HepG2 (cell line): ENCODE measurements around the gene ARHGEF16. TPM values are rescaled to one million over a fixed set of nuclear protein-coding genes. Genes with fewer than 3 reads are reported as not detected.

ENCODE experiments used
- ARHGAP35 ChIP-seq: sonication (generic); formaldehyde crosslinking; IDR thresholded peaks from 2 replicates; pipeline ENCODE4 v1.9.0; 2022; ENCODE audit warnings: mild to moderate bottlenecking, inconsistent platforms, moderate library complexity, missing genetic modification reagents, borderline replicate concordance
- ARNT ChIP-seq: fragments of 450-650 bp; IDR thresholded peaks from 2 replicates; pipeline ENCODE4 v1.6.1; 2017
- ARNT2 ChIP-seq: sonication (generic); formaldehyde crosslinking; IDR thresholded peaks from 2 replicates; pipeline ENCODE4 v1.8.0; 2022; ENCODE audit warnings: mild to moderate bottlenecking, low read depth, missing genetic modification reagents, moderate library complexity
- DPF2 ChIP-seq: sonication (generic); formaldehyde crosslinking; IDR thresholded peaks from 2 replicates; pipeline ENCODE4 v1.4.0; 2020; ENCODE audit warnings: mild to moderate bottlenecking, low read depth, missing genetic modification reagents, borderline replicate concordance
- MEIS2 ChIP-seq: sonication (generic); formaldehyde crosslinking; IDR thresholded peaks from 2 replicates; pipeline ENCODE4 v1.9.0; 2021; ENCODE audit warnings: mild to moderate bottlenecking, missing genetic modification reagents
- MLXIP ChIP-seq: sonication (generic); formaldehyde crosslinking; IDR thresholded peaks from 2 replicates; pipeline ENCODE4 v1.9.0; 2021; ENCODE audit warnings: missing genetic modification reagents, borderline replicate concordance
- PHF8 ChIP-seq: sonication (generic); formaldehyde crosslinking; IDR thresholded peaks from 2 replicates; pipeline ENCODE4 v1.5.0; 2020; ENCODE audit warnings: missing genetic modification reagents
- PTBP1 ChIP-seq: fragments of 200-400 bp; formaldehyde crosslinking; IDR thresholded peaks from 2 replicates; pipeline ENCODE4 v1.6.1; 2018; ENCODE audit warnings: low read length, low read depth; ENCODE audit not compliant: poor library complexity, severe bottlenecking
- TCF7L2 ChIP-seq: IDR thresholded peaks from 2 replicates; pipeline ENCODE4 v1.6.1; 2011; ENCODE audit warnings: mild to moderate bottlenecking, low read depth, low read length, moderate library complexity
- TRIM22 ChIP-seq: fragments of 450-650 bp; IDR thresholded peaks from 2 replicates; pipeline ENCODE4 v1.6.1; 2017
- ZFY ChIP-seq: sonication (generic); formaldehyde crosslinking; IDR thresholded peaks from 2 replicates; pipeline ENCODE4 v1.4.0; 2020; ENCODE audit warnings: missing genetic modification reagents
- ZNF136 ChIP-seq: sonication (generic); formaldehyde crosslinking; IDR thresholded peaks from 2 replicates; pipeline ENCODE4 v1.8.1; 2022; ENCODE audit warnings: low read depth, mild to moderate bottlenecking, moderate library complexity, missing genetic modification reagents
- ZNF205 ChIP-seq: IDR thresholded peaks from 2 replicates; pipeline ENCODE4 v1.6.1; 2018; ENCODE audit warnings: missing biosample characterization, missing genetic modification reagents
- ZNF234 ChIP-seq: sonication (generic); formaldehyde crosslinking; conservative IDR thresholded peaks from 2 replicates; pipeline ENCODE4 v1.5.1; 2020; ENCODE audit warnings: mild to moderate bottlenecking, missing genetic modification reagents
- ZNF432 ChIP-seq: sonication (generic); formaldehyde crosslinking; IDR thresholded peaks from 2 replicates; pipeline ENCODE4 v1.5.0; 2020; ENCODE audit warnings: missing genetic modification reagents, mild to moderate bottlenecking, borderline replicate concordance
- ZNF605 ChIP-seq: sonication (generic); formaldehyde crosslinking; IDR thresholded peaks from 2 replicates; pipeline ENCODE4 v1.8.0; 2022; ENCODE audit warnings: mild to moderate bottlenecking, missing genetic modification reagents
- ZNF7 ChIP-seq: IDR thresholded peaks from 2 replicates; pipeline ENCODE4 v1.6.1; 2016; ENCODE audit warnings: missing biosample characterization, missing genetic modification reagents
- ZNF773 ChIP-seq: sonication (generic); formaldehyde crosslinking; IDR thresholded peaks from 2 replicates; pipeline ENCODE4 v1.4.0; 2020; ENCODE audit warnings: missing genetic modification reagents, borderline replicate concordance
- ZNF782 ChIP-seq: sonication (generic); formaldehyde crosslinking; IDR thresholded peaks from 2 replicates; pipeline ENCODE4 v1.4.0; 2020; ENCODE audit warnings: missing genetic modification reagents, mild to moderate bottlenecking, borderline replicate concordance
- ZSCAN29 ChIP-seq: sonication (generic); formaldehyde crosslinking; conservative IDR thresholded peaks from 2 replicates; pipeline ENCODE4 v1.4.0; 2020; ENCODE audit warnings: mild to moderate bottlenecking, missing genetic modification reagents
- polyA plus RNA-seq, 8 experiments: library from polyadenylated mRNA; depleted of rRNA in 3 of 8; stranded (reverse) in 7 of 8; unstranded in 1 of 8; fragments of >200 nt; fragmentation: Illumina TruSeq in 4 of 8; extraction: Trizol in 4 of 8; gene quantifications; 2 replicates each; pipeline versions ENCODE4 v1.2.1 to v1.2.3, GENCODE V29; 2011 to 2016; ENCODE audit warnings: low read depth in 4 of 8, missing spikeins in 1 of 8, mixed read lengths in 1 of 8; ENCODE audit not compliant: insufficient read depth in 1 of 8
- total RNA-seq, 5 experiments: library from RNA; depleted of rRNA; stranded (reverse); fragments of >200 nt; fragmentation: Illumina TruSeq; extraction: Trizol; gene quantifications; 2 replicates each; pipeline ENCODE4 v1.2.3, GENCODE V29; 2016; ENCODE audit warnings: low read depth in 1 of 5
- TF ChIP-seq, protein P1 (sequence below), 2 experiments: sonication (generic) in 1 of 2; formaldehyde crosslinking in 1 of 2; IDR thresholded peaks; 2 replicates each; pipeline versions ENCODE4 v1.4.0 to v1.6.1; 2018 to 2020; ENCODE audit warnings: missing genetic modification reagents in 2 of 2, borderline replicate concordance in 1 of 2, low read depth in 1 of 2, mild to moderate bottlenecking in 1 of 2, missing biosample characterization in 1 of 2
- TF ChIP-seq, protein P2 (sequence below): sonication (generic); formaldehyde crosslinking; IDR thresholded peaks from 2 replicates; pipeline ENCODE4 v1.9.0; 2021; ENCODE audit warnings: missing genetic modification reagents, mild to moderate bottlenecking, borderline replicate concordance

The ARHGEF16 gene
- total and polyA plus RNA-seq, 2 of the 13 experiments (the other 11 are each of a cell fraction or from before 2014, with no cell fraction given): 20.3 to 39.9 TPM

- TF ChIP-seq, protein P1, sequence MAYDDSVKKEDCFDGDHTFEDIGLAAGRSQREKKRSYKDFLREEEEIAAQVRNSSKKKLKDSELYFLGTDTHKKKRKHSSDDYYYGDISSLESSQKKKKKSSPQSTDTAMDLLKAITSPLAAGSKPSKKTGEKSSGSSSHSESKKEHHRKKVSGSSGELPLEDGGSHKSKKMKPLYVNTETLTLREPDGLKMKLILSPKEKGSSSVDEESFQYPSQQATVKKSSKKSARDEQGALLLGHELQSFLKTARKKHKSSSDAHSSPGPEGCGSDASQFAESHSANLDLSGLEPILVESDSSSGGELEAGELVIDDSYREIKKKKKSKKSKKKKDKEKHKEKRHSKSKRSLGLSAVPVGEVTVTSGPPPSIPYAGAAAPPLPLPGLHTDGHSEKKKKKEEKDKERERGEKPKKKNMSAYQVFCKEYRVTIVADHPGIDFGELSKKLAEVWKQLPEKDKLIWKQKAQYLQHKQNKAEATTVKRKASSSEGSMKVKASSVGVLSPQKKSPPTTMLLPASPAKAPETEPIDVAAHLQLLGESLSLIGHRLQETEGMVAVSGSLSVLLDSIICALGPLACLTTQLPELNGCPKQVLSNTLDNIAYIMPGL (CRISPR knock-in tag; IDR thresholded peaks at IDR 0.05; ENCODE audit: borderline replicate concordance in 1 of 2, low read depth in 1 of 2): 0 out of 4 replicates have a peak, but pooled peaks of 1 of the 2 experiments have one; percentile 28
- 0 out of 2 replicates have a peak, but pooled peaks have one; percentile 25 for TF ChIP-seq ARNT2 (CRISPR knock-in tag)
- TF ChIP-seq ZNF782 (CRISPR knock-in tag): no peak
- TF ChIP-seq TCF7L2: no peak
- TF ChIP-seq ZNF205: no peak
- TF ChIP-seq ARNT: no peak
- TF ChIP-seq ZSCAN29: no peak
- TF ChIP-seq MEIS2: 0 out of 2 replicates have a peak, but pooled peaks have one; percentile 38
- TF ChIP-seq DPF2 (CRISPR knock-in tag): no peak
- peak; percentile 31; the same call in 1 of the 2 replicates for TF ChIP-seq PHF8 (CRISPR knock-in tag)
- no peak for TF ChIP-seq PTBP1
- TF ChIP-seq ZNF7 (CRISPR knock-in tag): no peak
- no peak for TF ChIP-seq ARHGAP35 (CRISPR knock-in tag)
- TF ChIP-seq TRIM22: no peak
- TF ChIP-seq MLXIP (CRISPR knock-in tag): no peak
- TF ChIP-seq ZNF136 (CRISPR knock-in tag): no peak
- TF ChIP-seq ZNF773 (CRISPR knock-in tag): no peak
- no peak for TF ChIP-seq ZNF234
- no peak for TF ChIP-seq ZNF432 (CRISPR knock-in tag)
- TF ChIP-seq, protein P2, sequence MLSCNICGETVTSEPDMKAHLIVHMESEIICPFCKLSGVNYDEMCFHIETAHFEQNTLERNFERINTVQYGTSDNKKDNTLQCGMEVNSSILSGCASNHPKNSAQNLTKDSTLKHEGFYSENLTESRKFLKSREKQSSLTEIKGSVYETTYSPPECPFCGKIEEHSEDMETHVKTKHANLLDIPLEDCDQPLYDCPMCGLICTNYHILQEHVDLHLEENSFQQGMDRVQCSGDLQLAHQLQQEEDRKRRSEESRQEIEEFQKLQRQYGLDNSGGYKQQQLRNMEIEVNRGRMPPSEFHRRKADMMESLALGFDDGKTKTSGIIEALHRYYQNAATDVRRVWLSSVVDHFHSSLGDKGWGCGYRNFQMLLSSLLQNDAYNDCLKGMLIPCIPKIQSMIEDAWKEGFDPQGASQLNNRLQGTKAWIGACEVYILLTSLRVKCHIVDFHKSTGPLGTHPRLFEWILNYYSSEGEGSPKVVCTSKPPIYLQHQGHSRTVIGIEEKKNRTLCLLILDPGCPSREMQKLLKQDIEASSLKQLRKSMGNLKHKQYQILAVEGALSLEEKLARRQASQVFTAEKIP (CRISPR knock-in tag): no peak
- peak; percentile 20; the same call in 1 of the 2 replicates for TF ChIP-seq ZFY
- TF ChIP-seq ZNF605 (CRISPR knock-in tag): no peak
Measured at GRCh38 chr1:3483801-3484444, 29.5 kb downstream of the ARHGEF16 start (continued).
